HG02943 (cell line): ENCODE data around the gene FBP2.
"Not testable (repeated sequence)": the region's sequence is repeated elsewhere in the genome, so short reads cannot be mapped to it uniquely, and the experiment has no call there.

Experiments used
- ATAC-seq: cut with Tn5 transposase; IDR thresholded peaks from one replicate; pipeline ENCODE4 v1.9.1; 2021; ENCODE audit warnings: mild to moderate bottlenecking, low read depth, moderate library complexity; ENCODE audit not compliant: unreplicated experiment

The FBP2 gene

DNA sequence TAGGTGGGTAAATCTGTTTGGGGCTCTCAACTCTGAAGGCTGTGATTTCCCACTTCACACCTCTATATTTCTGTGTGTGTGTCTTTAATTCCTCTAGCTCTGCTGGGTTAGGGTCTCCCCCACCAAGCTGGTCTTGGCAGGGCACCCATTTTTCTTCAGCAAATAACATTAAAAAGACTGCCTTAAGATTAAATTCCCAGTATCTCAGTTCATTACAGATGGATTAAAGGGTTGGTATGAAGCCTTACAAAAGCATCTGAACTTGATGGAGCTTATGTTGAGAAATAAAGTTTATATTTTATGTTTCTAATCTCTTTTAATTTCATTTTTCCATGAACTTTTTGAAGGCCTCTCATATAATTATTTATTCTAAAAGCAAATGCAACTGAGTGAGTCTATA, 27.1 kb downstream of the FBP2 start:
- no peak for ATAC-seq

- not testable (repeated sequence) for ATAC-seq
Measured at GRCh38 chr9:94564279-94564678, 29.3 kb downstream of the FBP2 start.

- no peak for ATAC-seq
Measured at GRCh38 chr9:94563548-94563947, 30.1 kb downstream of the FBP2 start.

DNA sequence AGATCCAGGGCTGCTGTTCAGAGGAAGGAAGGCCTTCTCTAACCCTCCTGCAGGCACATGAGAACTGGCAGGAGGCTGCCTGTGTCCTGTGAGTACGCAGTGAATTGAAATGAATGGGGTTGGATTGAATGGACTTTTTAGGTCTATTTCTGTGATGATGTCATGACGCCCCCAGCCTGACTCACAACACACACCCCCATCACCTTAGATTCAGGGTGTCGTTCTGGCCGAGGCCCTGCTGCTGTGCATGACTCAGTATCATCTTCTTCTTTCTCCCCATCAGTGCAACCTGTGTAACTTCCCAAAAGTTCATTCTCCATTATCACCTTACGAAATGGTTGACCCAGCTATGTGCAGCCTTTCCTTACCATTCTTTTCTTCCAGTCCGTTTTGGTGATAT, 33.4 kb downstream of the FBP2 start:
- no peak for ATAC-seq

- ATAC-seq = no peak
Measured at GRCh38 chr9:94557376-94557775, 36.2 kb downstream of the FBP2 start.

- ATAC-seq = no peak
Measured at GRCh38 chr9:94554439-94555331, 38.9 kb downstream of the FBP2 start, which contains the start of gene PCAT7. TSS of gene PCAT7 (plus strand) at chr9:94555083.

DNA sequence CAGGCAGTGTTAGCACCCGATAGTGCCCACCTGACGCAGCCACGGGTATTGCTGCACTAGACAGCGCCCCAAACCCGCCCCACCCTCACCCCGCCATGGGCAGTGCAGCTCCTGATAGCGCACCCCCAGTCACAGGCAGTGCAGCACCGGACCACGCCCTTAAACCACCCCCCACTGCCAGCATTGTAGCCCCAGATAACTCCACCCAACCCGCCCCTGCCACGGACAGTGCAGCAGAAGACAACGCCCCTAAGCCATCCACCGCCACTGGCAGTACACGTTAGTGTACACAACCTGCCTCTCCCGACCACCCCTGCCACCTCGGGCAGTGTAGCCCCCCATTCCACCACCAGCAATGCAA, 39.6 kb downstream of the FBP2 start:
- ATAC-seq = no peak

- no peak for ATAC-seq
Measured at GRCh38 chr9:94553029-94553938, 40.3 kb downstream of the FBP2 start.

DNA sequence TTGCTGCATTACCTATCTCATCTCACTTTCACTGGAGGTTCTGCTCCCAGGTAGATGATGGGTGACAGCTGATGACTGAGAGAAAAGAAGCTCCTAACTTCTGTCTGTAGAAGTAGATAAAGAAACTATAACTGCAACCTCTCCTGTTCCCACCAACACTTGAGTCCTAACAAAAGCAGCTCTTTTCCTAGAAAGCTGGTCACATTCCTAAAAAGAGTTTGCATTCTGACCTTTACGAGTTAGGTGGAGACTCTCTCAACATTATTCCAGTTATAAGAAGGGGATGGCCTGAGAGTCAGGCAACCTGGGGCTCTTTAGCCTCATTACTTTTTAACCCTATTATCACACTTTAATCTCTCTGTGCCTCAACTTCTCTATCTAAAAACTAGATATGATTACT, 47.7 kb downstream of the FBP2 start:
- no peak for ATAC-seq

DNA sequence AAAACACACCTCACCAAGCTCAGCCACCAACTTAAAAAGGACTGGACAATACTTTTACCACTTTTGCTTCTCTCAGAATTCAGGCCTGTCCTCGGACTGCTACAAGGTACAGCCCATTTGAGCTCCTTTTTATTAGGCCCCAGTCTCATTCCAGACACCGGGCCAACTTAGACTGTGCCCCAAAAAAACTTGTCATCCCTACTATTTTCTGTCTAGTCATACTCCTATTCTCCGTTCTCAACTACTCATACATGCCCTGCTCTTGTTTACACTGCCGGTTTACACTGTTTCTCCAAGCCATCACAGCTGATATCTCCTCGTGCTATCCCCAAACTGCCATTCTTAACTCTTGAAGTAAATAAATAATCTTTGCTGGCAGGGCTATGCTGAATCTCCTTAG, 49.3 kb downstream of the FBP2 start:
- not testable (repeated sequence) for ATAC-seq

DNA sequence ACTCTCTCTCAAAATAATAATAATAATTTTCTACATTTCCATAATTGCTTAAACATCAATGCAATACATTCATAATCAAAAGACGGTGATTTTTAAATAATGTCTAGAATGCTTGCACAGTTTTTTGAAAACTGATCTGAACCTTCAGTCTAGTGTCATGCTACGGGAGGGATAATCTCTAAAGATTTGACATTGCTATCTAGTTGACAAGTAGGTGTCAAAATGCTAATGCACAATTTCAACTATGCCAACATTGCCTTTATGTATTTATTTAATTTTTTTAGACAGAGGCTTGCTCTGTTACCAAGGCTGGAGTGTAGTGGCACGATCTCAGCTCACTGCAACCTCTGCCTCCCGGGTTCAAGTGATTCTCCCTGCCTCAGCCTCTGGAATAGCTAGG, 54.7 kb downstream of the FBP2 start:
- ATAC-seq = no peak

- no peak for ATAC-seq
Measured at GRCh38 chr9:94534901-94535300, 58.7 kb downstream of the FBP2 start.

GRCh38 chr9:94533601-94534000, 60.0 kb downstream of the FBP2 start:
- no peak for ATAC-seq

GRCh38 chr9:94533155-94533554, 60.5 kb downstream of the FBP2 start:
- ATAC-seq = no peak

- no peak for ATAC-seq
Measured at GRCh38 chr9:94528886-94529285, 64.7 kb downstream of the FBP2 start.

DNA sequence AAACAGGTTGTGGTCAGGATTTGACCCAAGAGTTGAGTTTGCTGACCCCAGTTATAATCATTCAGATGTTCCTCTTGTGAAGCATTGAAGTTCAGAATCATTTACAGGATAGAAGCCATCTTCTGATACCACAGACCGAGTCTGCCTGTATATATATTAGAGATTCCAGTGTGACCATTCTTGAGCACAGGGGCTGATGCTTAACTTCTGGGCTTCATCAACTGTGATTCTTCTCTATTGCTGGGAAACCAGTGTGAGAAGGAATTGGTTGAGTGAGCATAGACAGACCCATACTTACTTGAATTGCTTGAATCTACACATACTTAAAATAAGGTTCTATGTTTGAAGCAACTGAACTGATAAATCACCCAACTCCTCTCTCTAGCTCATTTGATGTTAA, 66.7 kb downstream of the FBP2 start:
- ATAC-seq = no peak

- ATAC-seq = no peak
Measured at GRCh38 chr9:94526271-94526670, 67.4 kb downstream of the FBP2 start.

GRCh38 chr9:94525396-94526035, 68.1 kb downstream of the FBP2 start:
- no peak for ATAC-seq

DNA sequence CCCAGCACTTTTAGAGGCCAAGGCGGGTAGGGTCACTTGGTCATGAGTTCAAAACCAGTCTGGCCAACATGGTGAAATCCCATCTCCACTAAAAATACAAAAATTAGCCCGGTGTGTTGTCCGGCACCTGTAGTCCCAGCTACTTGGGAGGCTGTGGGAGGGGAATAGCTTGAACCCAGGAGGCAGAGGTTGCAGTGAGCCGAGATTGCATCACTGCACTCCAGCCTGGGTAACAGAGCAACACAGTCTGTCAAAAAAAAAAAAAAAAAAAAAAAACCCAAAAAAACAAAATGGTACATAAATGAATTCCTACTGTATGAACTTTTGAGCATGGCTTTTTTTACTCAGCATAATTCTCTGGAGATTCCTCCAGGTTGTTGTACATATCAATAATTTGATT, 76.4 kb downstream of the FBP2 start:
- ATAC-seq = no peak

GRCh38 chr9:94514722-94515121, 78.9 kb downstream of the FBP2 start:
- ATAC-seq = no peak

GRCh38 chr9:94511955-94512265, 81.7 kb downstream of the FBP2 start:
- ATAC-seq = no peak
